ENCODE data around the gene DMRT3.

The DMRT3 gene

GRCh38 chr9:1031951-1032601 lies 55.6 kb downstream of the DMRT3 start:
- Mint-ChIP-seq H3K4me1 (ENCODE audit: low read depth) (no peaks in the 10 kb centered on the region), H3K27me3 (ENCODE audit: low read depth) (peaks cover 18% of the 10 kb centered on the region), H3K4me3 (no peak overlapping the region), H3K9me3 (no peaks in the 10 kb centered on the region), H3K36me3 (ENCODE audit: low read depth) (no peaks in the 10 kb centered on the region), H3K27ac (no peak overlapping the region)
- no peak for DNase-seq (ENCODE audit: low spot score)

- H3K27ac Mint-ChIP-seq = no peak overlapping the region
- no peaks in the 10 kb centered on the region for H3K4me1 Mint-ChIP-seq (ENCODE audit: low read depth)
- no peaks in the 10 kb centered on the region for H3K9me3 Mint-ChIP-seq
- no peak for DNase-seq (ENCODE audit: low spot score)
- no peak overlapping the region for H3K4me3 Mint-ChIP-seq
- H3K36me3 Mint-ChIP-seq (ENCODE audit: low read depth) = no peaks in the 10 kb centered on the region
- H3K27me3 Mint-ChIP-seq (ENCODE audit: low read depth) = peaks cover 23% of the 10 kb centered on the region
These were observed 57.8 kb downstream of the DMRT3 start for GRCh38 chr9:1034271-1034670.

- no peaks in the 10 kb centered on the region for H3K4me1 Mint-ChIP-seq (ENCODE audit: low read depth)
- no peaks in the 10 kb centered on the region for H3K9me3 Mint-ChIP-seq
- H3K27me3 Mint-ChIP-seq (ENCODE audit: low read depth) = peaks cover 58% of the 10 kb centered on the region
- no peaks in the 10 kb centered on the region for H3K36me3 Mint-ChIP-seq (ENCODE audit: low read depth)
- no peak overlapping the region for H3K27ac Mint-ChIP-seq
- H3K4me3 Mint-ChIP-seq = no peak overlapping the region
- no peak for DNase-seq (ENCODE audit: low spot score)
These were observed 63.1 kb downstream of the DMRT3 start for GRCh38 chr9:1039589-1039988.

Data from T-helper 2 cell treated with Interferon-gamma antibody and Interleukin-4, amounts not matched to agents 5 μg/mL and 100 μg/mL, for 36 hours (primary cell).